ENCODE measurements around the gene CYLD.

GRCh38 chr16:50842013-50842505 is 100.2 kb downstream of the CYLD start:
- TF ChIP-seq POLR2A (IDR thresholded peaks at IDR 0.05) (no peak), CTCF (IDR thresholded peaks at IDR 0.05) (no peak)
